HG02884 (cell line): Measurements from ENCODE around the gene EPB41L4B.
"Not testable (repeated sequence)": the region's sequence is repeated elsewhere in the genome, so short reads cannot be mapped to it uniquely, and the experiment has no call there.

Experiments
- ATAC-seq: cut with Tn5 transposase; IDR thresholded peaks from one replicate; pipeline ENCODE4 v1.9.1; 2021; ENCODE audit warnings: mild to moderate bottlenecking, moderate library complexity; ENCODE audit not compliant: unreplicated experiment

Gene EPB41L4B

GRCh38 chr9:109301012-109301411 lies 19.8 kb downstream of the EPB41L4B start:
- no peak for ATAC-seq

GRCh38 chr9:109299891-109300290 lies 21.0 kb downstream of the EPB41L4B start:
- ATAC-seq: no peak

GRCh38 chr9:109297899-109298298 lies 23.0 kb downstream of the EPB41L4B start:
- no peak for ATAC-seq

- ATAC-seq: no peak
Observed at GRCh38 chr9:109295221-109296130, 25.4 kb downstream of the EPB41L4B start.

- no peak for ATAC-seq
Observed at GRCh38 chr9:109290385-109290784, 30.5 kb downstream of the EPB41L4B start.

GRCh38 chr9:109289931-109290330 lies 30.9 kb downstream of the EPB41L4B start:
- no peak for ATAC-seq

- ATAC-seq: no peak
Observed at GRCh38 chr9:109289186-109289585, 31.7 kb downstream of the EPB41L4B start.

GRCh38 chr9:109286981-109287380 lies 33.9 kb downstream of the EPB41L4B start:
- ATAC-seq: no peak

- no peak for ATAC-seq
Observed at GRCh38 chr9:109286571-109286977, 34.3 kb downstream of the EPB41L4B start.

- not testable (repeated sequence) for ATAC-seq
Observed at GRCh38 chr9:109283672-109284071, 37.2 kb downstream of the EPB41L4B start.

- no peak for ATAC-seq
Observed at GRCh38 chr9:109283012-109283411, 37.8 kb downstream of the EPB41L4B start.

GRCh38 chr9:109282302-109282701 lies 38.6 kb downstream of the EPB41L4B start:
- ATAC-seq: no peak

- ATAC-seq: no peak
Observed at GRCh38 chr9:109281518-109281917, 39.3 kb downstream of the EPB41L4B start.

GRCh38 chr9:109278848-109279247 lies 42.0 kb downstream of the EPB41L4B start:
- ATAC-seq: no peak

GRCh38 chr9:109278216-109278615 lies 42.6 kb downstream of the EPB41L4B start:
- no peak for ATAC-seq

- no peak for ATAC-seq
Observed at GRCh38 chr9:109277451-109277850, 43.4 kb downstream of the EPB41L4B start.

- ATAC-seq: no peak
Observed at GRCh38 chr9:109276469-109277440, 44.1 kb downstream of the EPB41L4B start.

- ATAC-seq: no peak
Observed at GRCh38 chr9:109274884-109275730, 45.8 kb downstream of the EPB41L4B start.

- ATAC-seq: no peak
Observed at GRCh38 chr9:109273869-109274268, 47.0 kb downstream of the EPB41L4B start.

GRCh38 chr9:109272745-109273144 lies 48.1 kb downstream of the EPB41L4B start:
- no peak for ATAC-seq

- no peak for ATAC-seq
Observed at GRCh38 chr9:109272045-109272444, 48.8 kb downstream of the EPB41L4B start.
